Keratinocyte (primary cell): ENCODE measurements around the gene PPM1J. TPM values are rescaled to one million over a fixed set of nuclear protein-coding genes. Genes with fewer than 3 reads are reported as not detected.
A peak's percentile ranks its signal among the peaks of the same experiment; 100 is the strongest.

Source experiments
- DNase-seq: peaks from one replicate; pipeline ENCODE4 v3.0.0-alpha.2; 2011; ENCODE audit warnings: low read depth, missing footprints, low spot score
- FAIRE-seq: peaks from 2 replicates; lab custom pipeline; 2011; peaks lifted over from hg19 to GRCh38; lab: Jason Lieb, UNC
- H2AFZ ChIP-seq: 2 replicates; pipeline ENCODE4 v1.6.0; 2012; ENCODE audit warnings: low read length, control low read depth, inconsistent platforms; ENCODE audit not compliant: control insufficient read depth
- H3K27ac ChIP-seq: 2 replicates; pipeline ENCODE4 v1.5.1; 2011; ENCODE audit warnings: low read length; ENCODE audit not compliant: control insufficient read depth, insufficient read depth
- H3K27me3 ChIP-seq: 3 replicates; pipeline ENCODE4 v1.6.0; 2011; ENCODE audit warnings: low read length; ENCODE audit not compliant: control insufficient read depth, insufficient read depth; ENCODE audit errors: extremely low read depth
- H3K36me3 ChIP-seq, 2 experiments: 2 replicates in 1 of 2; 3 replicates in 1 of 2; pipeline ENCODE4 v1.5.1; 2011; ENCODE audit warnings: low read length in 2 of 2, mild to moderate bottlenecking in 1 of 2; ENCODE audit not compliant: control insufficient read depth in 2 of 2, insufficient read depth in 2 of 2; ENCODE audit errors: extremely low read depth in 1 of 2
- H3K4me1 ChIP-seq: 3 replicates; pipeline ENCODE4 v1.5.1; 2011; ENCODE audit warnings: low read length; ENCODE audit not compliant: control insufficient read depth, insufficient read depth; ENCODE audit errors: extremely low read depth
- H3K4me2 ChIP-seq: 3 replicates; pipeline ENCODE4 v1.6.0; 2011; ENCODE audit warnings: low read depth, low read length; ENCODE audit not compliant: control insufficient read depth, insufficient read depth; ENCODE audit errors: extremely low read depth
- H3K4me3 ChIP-seq, 3 experiments: fragments of 200-600 bp in 1 of 3; sonication (generic) in 1 of 3; 2 replicates in 2 of 3; 3 replicates in 1 of 3; pipeline ENCODE4 v1.5.1; 2011 to 2016; ENCODE audit warnings: low read length in 3 of 3, mild to moderate bottlenecking in 3 of 3, control low read depth in 2 of 3, inconsistent platforms in 1 of 3, low read depth in 1 of 3, mixed read lengths in 1 of 3, mixed run types in 1 of 3, moderate library complexity in 1 of 3; ENCODE audit not compliant: control insufficient read depth in 2 of 3, insufficient read depth in 2 of 3; ENCODE audit errors: extremely low read depth in 1 of 3
- H3K79me2 ChIP-seq: 2 replicates; pipeline ENCODE4 v1.6.0; 2012; ENCODE audit warnings: low read length; ENCODE audit not compliant: control insufficient read depth, insufficient read depth
- H3K9ac ChIP-seq: 3 replicates; pipeline ENCODE4 v1.6.0; 2011; ENCODE audit warnings: low read length; ENCODE audit not compliant: control insufficient read depth, insufficient read depth; ENCODE audit errors: extremely low read depth
- H3K9me1 ChIP-seq: 3 replicates; pipeline ENCODE4 v1.6.0; 2011; ENCODE audit warnings: low read length; ENCODE audit not compliant: control insufficient read depth, insufficient read depth; ENCODE audit errors: extremely low read depth
- H3K9me3 ChIP-seq: 2 replicates; pipeline ENCODE4 v1.5.1; 2012; ENCODE audit warnings: low read depth, low read length; ENCODE audit not compliant: control insufficient read depth
- H4K20me1 ChIP-seq: 3 replicates; pipeline ENCODE4 v1.6.0; 2011; ENCODE audit warnings: low read length; ENCODE audit not compliant: control insufficient read depth, insufficient read depth; ENCODE audit errors: extremely low read depth
- CTCF ChIP-seq, 3 experiments: IDR thresholded peaks in 1 of 3; conservative IDR thresholded peaks in 1 of 3; optimal IDR thresholded peaks in 1 of 3; 2 replicates in 2 of 3; 3 replicates in 1 of 3; pipeline versions ENCODE3 to v1.5.1; 2011; ENCODE audit warnings: low read length in 3 of 3, mild to moderate bottlenecking in 3 of 3, moderate library complexity in 2 of 3, control low read depth in 1 of 3, inconsistent platforms in 1 of 3; ENCODE audit not compliant: insufficient read depth in 2 of 3; ENCODE audit errors: extremely low read depth in 1 of 3
- EZH2 ChIP-seq: IDR thresholded peaks from one replicate; pipeline ENCODE4 v1.6.1; 2012; ENCODE audit warnings: inconsistent platforms, mild to moderate bottlenecking, low read length, moderate library complexity
- dilution Hi-C: fragments of 300-500 bp; cut with MboI; formaldehyde crosslinking; loops from one replicate; pipeline ENCODE4 v1.7.0; 2020; ENCODE audit warnings: low sequenced_read_pairs; ENCODE audit not compliant: extremely low pct_ligation_motif_present
- polyA plus RNA-seq, 5 experiments: library from polyadenylated mRNA; depleted of rRNA in 3 of 5; stranded (reverse) in 3 of 5; stranded (forward) in 1 of 5; unstranded in 1 of 5; fragments of >200 nt; gene quantifications; 1 replicate in 1 of 5; 2 replicates in 3 of 5; 3 replicates in 1 of 5; pipeline versions ENCODE4 v1.2.1 to v1.2.3, GENCODE V29; 2011 to 2012; ENCODE audit warnings: missing spikeins in 2 of 5, low read depth in 1 of 5, low replicate concordance in 1 of 5

PPM1J gene
- polyA plus RNA-seq, 1 donor (not counting 4 experiments of a cell fraction or from before 2014, with no cell fraction given), result 7.7 TPM

- FAIRE-seq (no peak), DNase-seq (no peak)
- H3K9ac ChIP-seq, result peak overlapping the region; percentile 72
- H3K9me3 ChIP-seq, result no peaks in the 10 kb centered on the region
- no peaks in the 10 kb centered on the region for H3K79me2 ChIP-seq
- H3K4me2 ChIP-seq, result peak overlapping the region; percentile 92
- no peak overlapping the region for H3K27ac ChIP-seq
- peak overlapping the region; percentile 69 to 89 (median 73) for H3K4me3 ChIP-seq
- H3K27me3 ChIP-seq, result no peaks in the 10 kb centered on the region
- H2AFZ ChIP-seq, result peak overlapping the region; percentile 80
- H4K20me1 ChIP-seq, result no peaks in the 10 kb centered on the region
- H3K36me3 ChIP-seq, result peaks cover 10 to 12% of the 10 kb centered on the region in 2 experiments
- TF ChIP-seq CTCF (optimal IDR thresholded peaks at IDR 0.05 in 1 of 3, IDR thresholded peaks at IDR 0.05 in 1 of 3, conservative IDR thresholded peaks at IDR 0.05 in 1 of 3; ENCODE audit: extremely low read depth in 1 of 3, insufficient read depth in 2 of 3, low read length in 3 of 3) (no peak), EZH2 (no peak)
- no peaks in the 10 kb centered on the region for H3K9me1 ChIP-seq
- dilution Hi-C loops, result no loop called here
- peaks cover 6% of the 10 kb centered on the region for H3K4me1 ChIP-seq
These were observed 1.4 kb downstream of the PPM1J start for GRCh38 chr1:112713466-112714312.

GRCh38 chr1:112712701-112713128, 2.4 kb downstream of the PPM1J start:
- H3K4me2 ChIP-seq, result no peak overlapping the region
- dilution Hi-C loops, result no loop called here
- H3K9me1 ChIP-seq, result no peaks in the 10 kb centered on the region
- no peaks in the 10 kb centered on the region for H4K20me1 ChIP-seq
- DNase-seq, result no peak
- no peak overlapping the region for H3K9ac ChIP-seq
- H2AFZ ChIP-seq, result no peak overlapping the region
- peaks cover 11% of the 10 kb centered on the region for H3K4me1 ChIP-seq
- no peaks in the 10 kb centered on the region for H3K79me2 ChIP-seq
- FAIRE-seq, result no peak
- H3K36me3 ChIP-seq, result peaks cover 10 to 12% of the 10 kb centered on the region in 2 experiments
- H3K27me3 ChIP-seq, result no peaks in the 10 kb centered on the region
- TF ChIP-seq EZH2, result no peak
- no peak for TF ChIP-seq CTCF (optimal IDR thresholded peaks at IDR 0.05 in 1 of 3, IDR thresholded peaks at IDR 0.05 in 1 of 3, conservative IDR thresholded peaks at IDR 0.05 in 1 of 3; ENCODE audit: extremely low read depth in 1 of 3, insufficient read depth in 2 of 3, low read length in 3 of 3)
- H3K27ac ChIP-seq, result no peak overlapping the region
- H3K9me3 ChIP-seq, result no peaks in the 10 kb centered on the region
- H3K4me3 ChIP-seq, result no peak overlapping the region
